ENCODE measurements around the gene MDH2. TPM values are rescaled to one million over a fixed set of nuclear protein-coding genes. Genes with fewer than 3 reads are reported as not detected.

The MDH2 gene
- total RNA-seq, 1 donor from 2014 or later: 507 TPM

DNA sequence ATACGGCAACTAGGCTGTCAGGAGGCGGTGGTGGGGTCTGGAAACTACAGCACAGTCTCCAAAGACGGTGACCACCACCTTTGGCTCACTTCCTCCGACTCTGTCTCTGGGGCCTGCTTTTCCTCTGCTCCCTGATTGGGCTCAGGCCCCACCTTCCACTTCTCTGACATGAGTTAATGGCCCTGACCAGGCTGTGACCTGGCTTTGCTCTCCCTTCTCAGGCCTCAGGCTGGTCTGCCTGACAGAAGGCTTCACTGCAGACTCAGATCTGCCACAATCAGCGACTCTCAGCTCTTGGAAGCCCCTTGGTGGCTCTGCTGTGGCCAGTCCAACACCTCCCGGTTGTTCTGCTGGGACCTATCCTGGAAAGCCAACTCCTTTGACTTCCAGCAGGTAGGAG is 7.8 kb upstream of the MDH2 start:
- Histone ChIP-seq H3K4me1 (peaks cover 8% of the 10 kb centered on the region), H3K36me3 (peaks cover 10% of the 10 kb centered on the region), H3K27ac (replicated peaks) (no peak overlapping the region), H3K27me3 (ENCODE audit: low read depth) (no peaks in the 10 kb centered on the region), H3K9me3 (replicated peaks) (no peaks in the 10 kb centered on the region), H3K4me3 (no peak overlapping the region)
- intact Hi-C loops (cut with micrococcal nuclease): no loop called here
- DNase-seq: no peak
- TF ChIP-seq, protein P1, sequence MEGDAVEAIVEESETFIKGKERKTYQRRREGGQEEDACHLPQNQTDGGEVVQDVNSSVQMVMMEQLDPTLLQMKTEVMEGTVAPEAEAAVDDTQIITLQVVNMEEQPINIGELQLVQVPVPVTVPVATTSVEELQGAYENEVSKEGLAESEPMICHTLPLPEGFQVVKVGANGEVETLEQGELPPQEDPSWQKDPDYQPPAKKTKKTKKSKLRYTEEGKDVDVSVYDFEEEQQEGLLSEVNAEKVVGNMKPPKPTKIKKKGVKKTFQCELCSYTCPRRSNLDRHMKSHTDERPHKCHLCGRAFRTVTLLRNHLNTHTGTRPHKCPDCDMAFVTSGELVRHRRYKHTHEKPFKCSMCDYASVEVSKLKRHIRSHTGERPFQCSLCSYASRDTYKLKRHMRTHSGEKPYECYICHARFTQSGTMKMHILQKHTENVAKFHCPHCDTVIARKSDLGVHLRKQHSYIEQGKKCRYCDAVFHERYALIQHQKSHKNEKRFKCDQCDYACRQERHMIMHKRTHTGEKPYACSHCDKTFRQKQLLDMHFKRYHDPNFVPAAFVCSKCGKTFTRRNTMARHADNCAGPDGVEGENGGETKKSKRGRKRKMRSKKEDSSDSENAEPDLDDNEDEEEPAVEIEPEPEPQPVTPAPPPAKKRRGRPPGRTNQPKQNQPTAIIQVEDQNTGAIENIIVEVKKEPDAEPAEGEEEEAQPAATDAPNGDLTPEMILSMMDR (IDR thresholded peaks at IDR 0.05; ENCODE audit: borderline replicate concordance): no peak

DNA sequence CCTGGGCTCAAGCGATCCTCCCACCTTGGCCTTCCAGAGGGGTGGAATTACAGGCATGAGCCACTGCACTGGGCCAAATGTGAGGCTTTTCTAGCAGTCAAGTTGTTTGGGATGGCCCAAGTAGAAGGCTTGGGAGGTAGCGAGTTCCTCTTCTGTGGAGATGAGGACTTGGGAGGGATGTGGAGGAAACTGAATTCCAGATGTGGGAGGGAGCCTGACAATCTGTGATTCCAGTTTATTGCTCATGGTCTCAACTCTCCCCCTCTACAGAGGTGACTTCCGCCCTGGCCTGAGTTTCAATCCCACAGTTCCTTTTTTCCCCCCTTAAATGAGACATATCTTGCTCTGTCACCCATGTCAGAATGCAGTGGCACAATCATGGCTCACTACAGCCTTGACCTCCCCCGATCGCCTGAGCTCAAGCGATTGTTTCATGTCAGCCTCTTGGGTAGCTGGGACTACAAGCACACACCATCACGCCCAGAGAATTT is 3.5 kb upstream of the MDH2 start:
- TF ChIP-seq, protein P1 (IDR thresholded peaks at IDR 0.05; ENCODE audit: borderline replicate concordance): no peak
- Histone ChIP-seq H3K27ac (replicated peaks) (no peak overlapping the region), H3K4me3 (no peak overlapping the region), H3K4me1 (peaks cover 43% of the 10 kb centered on the region), H3K36me3 (peaks cover 10% of the 10 kb centered on the region), H3K27me3 (ENCODE audit: low read depth) (no peaks in the 10 kb centered on the region), H3K9me3 (replicated peaks) (no peaks in the 10 kb centered on the region)
- intact Hi-C loops (cut with micrococcal nuclease): no loop called here
- DNase-seq: no peak

DNA sequence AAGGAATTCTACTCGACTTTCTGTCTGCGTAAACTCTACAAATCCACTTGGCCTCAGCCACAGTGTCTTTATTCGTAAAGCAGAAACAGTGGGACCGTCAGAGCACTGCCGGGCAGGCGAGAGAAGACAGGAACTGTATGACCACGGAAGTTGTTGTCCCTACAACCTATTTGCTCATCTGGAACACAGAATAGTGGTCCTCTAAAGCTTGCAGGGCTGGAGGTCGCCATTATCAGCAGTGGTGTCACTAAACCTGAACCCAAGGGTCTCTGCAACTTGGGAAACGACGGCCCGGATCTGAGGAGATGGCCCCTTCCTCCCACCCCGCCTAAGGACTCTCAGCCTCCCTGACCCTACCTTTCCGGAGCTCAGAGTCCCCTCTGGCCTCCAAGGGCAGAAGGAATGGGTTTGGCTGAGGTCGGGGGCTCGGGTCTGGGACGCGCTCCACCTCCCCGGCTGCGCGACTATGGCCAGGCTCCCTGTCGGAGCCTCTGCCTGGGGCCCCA is 548 bp upstream of the MDH2 start:
- H3K36me3 ChIP-seq: peaks cover 6% of the 10 kb centered on the region
- DNase-seq: no peak
- no peaks in the 10 kb centered on the region for H3K27me3 ChIP-seq (ENCODE audit: low read depth)
- peaks cover 72% of the 10 kb centered on the region for H3K4me1 ChIP-seq
- H3K9me3 ChIP-seq (replicated peaks): no peaks in the 10 kb centered on the region
- H3K4me3 ChIP-seq: peak overlapping the region; percentile 98
- intact Hi-C loops (cut with micrococcal nuclease): no loop called here
- peak overlapping the region; percentile 96 for H3K27ac ChIP-seq (replicated peaks)
- TF ChIP-seq, protein P1 (IDR thresholded peaks at IDR 0.05; ENCODE audit: borderline replicate concordance): no peak

DNA sequence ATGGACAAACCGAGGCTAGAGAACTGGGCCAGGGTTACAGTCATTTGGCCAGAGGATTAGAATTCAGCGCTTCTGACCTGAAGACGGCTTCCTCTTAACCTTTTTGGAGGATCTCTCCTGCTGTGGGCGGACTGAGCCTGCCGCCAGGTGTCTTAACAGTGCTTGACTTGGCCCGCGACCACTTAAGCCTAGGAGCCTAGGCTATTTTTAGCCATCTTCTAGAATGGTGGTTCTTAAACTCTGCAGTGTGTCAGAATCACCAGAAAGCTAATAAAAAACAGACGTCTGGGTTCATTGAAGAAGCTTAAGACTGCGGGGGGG is 722 bp downstream of the MDH2 start:
- TF ChIP-seq, protein P1 (IDR thresholded peaks at IDR 0.05; ENCODE audit: borderline replicate concordance): peak; percentile 27
- no peak for DNase-seq
- Histone ChIP-seq H3K27me3 (ENCODE audit: low read depth) (no peaks in the 10 kb centered on the region), H3K27ac (replicated peaks) (peak overlapping the region; percentile 96), H3K36me3 (peaks cover 6% of the 10 kb centered on the region), H3K9me3 (replicated peaks) (no peaks in the 10 kb centered on the region), H3K4me1 (peaks cover 85% of the 10 kb centered on the region), H3K4me3 (peak overlapping the region; percentile 98)
- intact Hi-C loops (cut with micrococcal nuclease): no loop called here

DNA sequence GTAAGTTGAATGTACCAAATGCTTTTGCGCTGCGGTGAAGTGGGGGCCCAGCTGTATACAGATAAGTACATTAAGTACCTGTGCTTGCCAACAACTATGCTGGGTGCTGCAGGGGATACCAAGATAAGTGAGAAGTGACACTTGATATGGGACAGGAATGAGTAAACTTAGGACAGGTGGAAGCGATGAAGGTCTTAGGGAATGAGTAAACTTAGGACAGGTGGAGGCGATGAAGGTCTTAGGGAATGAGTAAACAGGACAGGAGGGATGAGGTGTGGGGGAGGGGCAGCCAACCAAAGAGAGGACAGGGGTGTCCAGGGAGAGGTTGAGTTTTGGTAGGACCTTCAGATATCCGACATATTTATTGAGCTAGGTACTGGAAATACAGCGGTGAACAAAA is 1.4 kb downstream of the MDH2 start:
- intact Hi-C loops (cut with micrococcal nuclease): no loop called here
- peaks cover 91% of the 10 kb centered on the region for H3K4me1 ChIP-seq

More for the DNA sequence above, 1.4 kb downstream of the MDH2 start:
- Histone ChIP-seq H3K4me3 (peak overlapping the region; percentile 98), H3K27ac (replicated peaks) (peak overlapping the region; percentile 96), H3K27me3 (ENCODE audit: low read depth) (no peaks in the 10 kb centered on the region), H3K36me3 (peaks cover 10% of the 10 kb centered on the region), H3K9me3 (replicated peaks) (no peaks in the 10 kb centered on the region)
- TF ChIP-seq, protein P1 (IDR thresholded peaks at IDR 0.05; ENCODE audit: borderline replicate concordance): no peak
- no peak for DNase-seq
